Vagina (tissue), 2 donors: ENCODE data around the gene MARF1. TPM values are rescaled to one million over a fixed set of nuclear protein-coding genes. Genes with fewer than 3 reads are reported as not detected.
"Not testable (repeated sequence)": the region's sequence is repeated elsewhere in the genome, so short reads cannot be mapped to it uniquely, and the experiment has no call there.

Source experiments
- DNase-seq, 2 donors: peaks; one replicate each; pipeline ENCODE4 v3.0.0-alpha.2; 2017; ENCODE audit errors: extremely low spot score in 2 of 2
- H3K27ac ChIP-seq: fragments of 200-600 bp; sonication (generic); one replicate; pipeline ENCODE4 v1.5.1; 2019
- H3K27me3 ChIP-seq: fragments of 200-600 bp; sonication (generic); one replicate; pipeline ENCODE4 v1.5.1; 2019
- H3K36me3 ChIP-seq, 2 donors: fragments of 200-600 bp; sonication (generic); one replicate each; pipeline ENCODE4 v1.5.1; 2017 to 2019
- H3K4me1 ChIP-seq: fragments of 200-600 bp; sonication (generic); one replicate; pipeline ENCODE4 v1.5.1; 2019
- H3K4me3 ChIP-seq, 2 donors: fragments of 200-600 bp; sonication (generic); 1 replicate in 1 of 2; 2 replicates in 1 of 2; pipeline ENCODE4 v1.5.1; 2016 to 2019
- H3K9me3 ChIP-seq: fragments of 200-600 bp; sonication (generic); one replicate; pipeline ENCODE4 v1.5.1; 2019
- CTCF ChIP-seq, 3 experiments: fragments of 450-650 bp in 2 of 3; fragments of 200-600 bp in 1 of 3; sonication (generic) in 1 of 3; IDR thresholded peaks; one replicate each; pipeline ENCODE4 v1.5.1; 2017 to 2019; ENCODE audit warnings: antibody characterized with exemption in 3 of 3, mild to moderate bottlenecking in 2 of 3, moderate library complexity in 2 of 3
- POLR2A ChIP-seq, 2 donors: fragments of 450-650 bp; IDR thresholded peaks; one replicate each; pipeline ENCODE4 v1.6.1; 2017; ENCODE audit warnings: antibody characterized with exemption in 2 of 2, mild to moderate bottlenecking in 2 of 2, moderate library complexity in 2 of 2
- POLR2AphosphoS5 ChIP-seq, 2 donors: sonication (generic); formaldehyde crosslinking; IDR thresholded peaks; one replicate each; pipeline ENCODE4 v1.9.0; 2017; ENCODE audit warnings: antibody characterized with exemption in 2 of 2, mild to moderate bottlenecking in 2 of 2, low read depth in 1 of 2; ENCODE audit not compliant: insufficient read depth in 1 of 2
- intact Hi-C: fragments of 100-400 bp; cut with DNase I; formaldehyde crosslinking; loops from one replicate; pipeline ENCODE4 v1.15.1; 2023
- total RNA-seq: library from RNA; depleted of rRNA; stranded (reverse); fragments of >200 nt; gene quantifications from one replicate; pipeline ENCODE4 v1.2.3, GENCODE V29; 2016

The MARF1 gene
- total RNA-seq, 1 donor from 2014 or later = 39.0 TPM

- no peaks in the 10 kb centered on the region for H3K27me3 ChIP-seq
- H3K27ac ChIP-seq = no peak overlapping the region
- H3K4me3 ChIP-seq = no peak overlapping the region
- H3K4me1 ChIP-seq = peaks cover 31% of the 10 kb centered on the region
- TF ChIP-seq POLR2AphosphoS5 (IDR thresholded peaks at IDR 0.05; ENCODE audit: insufficient read depth in 1 of 2, low read depth in 1 of 2) (no peak), POLR2A (IDR thresholded peaks at IDR 0.05) (no peak), CTCF (IDR thresholded peaks at IDR 0.05) (no peak)
- intact Hi-C loops = loop anchor here (10.0 kb wide), 1 partner anchor 57 kb away; no protein-coding TSS in a partner anchor
- peaks cover 0 to 9% of the 10 kb centered on the region in 2 donors for H3K36me3 ChIP-seq
- H3K9me3 ChIP-seq = no peaks in the 10 kb centered on the region
- no peak for DNase-seq
Observed at GRCh38 chr16:15571557-15571956, 71.4 kb downstream of the MARF1 start.

- intact Hi-C loops = loop anchor here (10.0 kb wide), 1 partner anchor 56 kb away; no protein-coding TSS in a partner anchor
- H3K4me1 ChIP-seq = peaks cover 25% of the 10 kb centered on the region
- H3K27me3 ChIP-seq, H3K36me3 ChIP-seq, H3K27ac ChIP-seq, DNase-seq, H3K9me3 ChIP-seq, H3K4me3 ChIP-seq: not testable (repeated sequence)
Observed at GRCh38 chr16:15570666-15571065, 72.3 kb downstream of the MARF1 start.

GRCh38 chr16:15567823-15568222 is 75.1 kb downstream of the MARF1 start:
- peaks cover 0 to 9% of the 10 kb centered on the region in 2 donors for H3K36me3 ChIP-seq
- H3K27ac ChIP-seq = no peak overlapping the region
- H3K9me3 ChIP-seq = no peaks in the 10 kb centered on the region
- H3K4me1 ChIP-seq = peaks cover 15% of the 10 kb centered on the region
- no peak overlapping the region for H3K4me3 ChIP-seq
- DNase-seq = no peak
- no peak for TF ChIP-seq POLR2AphosphoS5 (IDR thresholded peaks at IDR 0.05; ENCODE audit: insufficient read depth in 1 of 2, low read depth in 1 of 2)
- no peak for TF ChIP-seq POLR2A (IDR thresholded peaks at IDR 0.05)
- TF ChIP-seq CTCF (IDR thresholded peaks at IDR 0.05) = no peak
- intact Hi-C loops = no loop called here
- no peaks in the 10 kb centered on the region for H3K27me3 ChIP-seq

- Histone ChIP-seq H3K27me3 (no peaks in the 10 kb centered on the region), H3K9me3 (no peaks in the 10 kb centered on the region), H3K4me3 (no peak overlapping the region), H3K36me3 (peaks cover 0 to 9% of the 10 kb centered on the region in 2 donors), H3K27ac (no peak overlapping the region), H3K4me1 (no peaks in the 10 kb centered on the region)
- intact Hi-C loops = no loop called here
- no peak for DNase-seq
- no peak for TF ChIP-seq CTCF (IDR thresholded peaks at IDR 0.05)
- TF ChIP-seq POLR2AphosphoS5 (IDR thresholded peaks at IDR 0.05; ENCODE audit: insufficient read depth in 1 of 2, low read depth in 1 of 2) = no peak
- no peak for TF ChIP-seq POLR2A (IDR thresholded peaks at IDR 0.05)
Observed at GRCh38 chr16:15566095-15566494, 76.9 kb downstream of the MARF1 start.

- Histone ChIP-seq H3K4me1 (no peaks in the 10 kb centered on the region), H3K36me3 (peaks cover 0 to 9% of the 10 kb centered on the region in 2 donors), H3K27me3 (no peaks in the 10 kb centered on the region), H3K27ac (no peak overlapping the region), H3K4me3 (no peak overlapping the region), H3K9me3 (no peaks in the 10 kb centered on the region)
- intact Hi-C loops = no loop called here
- TF ChIP-seq POLR2AphosphoS5 (IDR thresholded peaks at IDR 0.05; ENCODE audit: insufficient read depth in 1 of 2, low read depth in 1 of 2) = no peak
- TF ChIP-seq POLR2A (IDR thresholded peaks at IDR 0.05) = no peak
- no peak for TF ChIP-seq CTCF (IDR thresholded peaks at IDR 0.05)
- DNase-seq = no peak
Observed at GRCh38 chr16:15564604-15565339, 78.2 kb downstream of the MARF1 start.
